Measurements from ENCODE around the gene ARID5B.

GRCh38 chr10:62072901-62073300 is 171.4 kb downstream of the ARID5B start:
- no peak for TF ChIP-seq POLR2A (IDR thresholded peaks at IDR 0.05; ENCODE audit: extremely low read depth, insufficient read length)
- no peak for TF ChIP-seq CTCF (IDR thresholded peaks at IDR 0.05; ENCODE audit: low read depth, low read length)
- no peak for TF ChIP-seq MAX (IDR thresholded peaks at IDR 0.05; ENCODE audit: low read depth, low read length)
